Heart left ventricle (tissue), 13 donors: ENCODE measurements around the gene NR4A1.

Experiments
- CTCF ChIP-seq, 12 donors: fragments of 200-600 bp; sonication (generic) in 4 of 12; IDR thresholded peaks; one replicate each; pipeline versions ENCODE4 v1.5.0 to v1.8.0; 2018 to 2022; ENCODE audit warnings: antibody characterized with exemption in 12 of 12, mild to moderate bottlenecking in 5 of 12
- POLR2A ChIP-seq, 2 donors: fragments of 450-650 bp; IDR thresholded peaks; one replicate each; pipeline ENCODE4 v1.6.1; 2017; ENCODE audit warnings: antibody characterized with exemption in 2 of 2, mild to moderate bottlenecking in 2 of 2, moderate library complexity in 2 of 2
- donor health status: ischemic (EF 13 %, LVEDD 7.1; RV severe dilation, severe dysfunction).
- donor health status: DM: no; HTN: yes; CAD: no.
- donor health status: DM: no; HTN: no; CAD: no.
- donor health status: ischemic (EF 25% LVEDD 6.9; RV normal size, moderate dysfunction).
- donor health status: ischemic (EF 25% LVEDD 5.7; RV mildly dilated, moderate dysfunction).
- donor health status: ischemic (EF 35%, LVEDD 5.7; RV mildly dilated, moderate dysfunction).
- donor health status: nonischemic (EF 11% LVEDD 7.7; RV severe dilation, severe dysfunction).
- donor health status: DM: yes; HTN: yes; CAD: no.
- donor health status: PGD.
- donor health status: ischemic (EF 29% LVEDD 5.4; RV normal size, mild dysfunction).
- donor health status: nonischemic (EF 23%, LVEDD 6.1; RV moderate dilation, normal function).

- TF ChIP-seq POLR2A (IDR thresholded peaks at IDR 0.05), result no peak
- no peak for TF ChIP-seq CTCF (IDR thresholded peaks at IDR 0.05)
These were observed 4.4 kb upstream of the NR4A1 start for GRCh38 chr12:52046859-52047258.
